ENCODE results near the gene SCAMP3.

Gene SCAMP3

GRCh38 chr1:155287987-155288543 is 25.9 kb upstream of the SCAMP3 start:
- TF ChIP-seq EZH2phosphoT487 (IDR thresholded peaks at IDR 0.05; ENCODE audit: borderline replicate concordance) (no peak), CTCF (conservative IDR thresholded peaks at IDR 0.05; ENCODE audit: low read length) (no peak)
- Histone ChIP-seq H3F3A (ENCODE audit: low read depth) (no peaks in the 10 kb centered on the region), H3K4me3 (ENCODE audit: low read length, poor library complexity, severe bottlenecking) (no peak overlapping the region), H3K4me1 (ENCODE audit: insufficient read depth, low read length, poor library complexity, severe bottlenecking) (no peaks in the 10 kb centered on the region), H4K20me1 (ENCODE audit: insufficient read depth, low read length, poor library complexity, severe bottlenecking) (no peaks in the 10 kb centered on the region), H3K36me3 (ENCODE audit: insufficient read depth, low read length) (no peaks in the 10 kb centered on the region), H2AFZ (ENCODE audit: low read length) (no peak overlapping the region), H3K79me2 (ENCODE audit: insufficient read depth, low read length) (no peaks in the 10 kb centered on the region), H3K9me2 (replicated peaks; ENCODE audit: low read depth, low read length) (no peaks in the 10 kb centered on the region), H3K9ac (ENCODE audit: low read depth, low read length, poor library complexity, severe bottlenecking) (no peak overlapping the region), H3K9me3 (ENCODE audit: insufficient read depth, low read depth, low read length) (no peaks in the 10 kb centered on the region), H3K27me3 (ENCODE audit: insufficient read depth, low read length, poor library complexity, severe bottlenecking) (no peaks in the 10 kb centered on the region), H3K4me2 (ENCODE audit: low read depth, low read length, poor library complexity, severe bottlenecking) (no peak overlapping the region)

- Histone ChIP-seq H3K4me3 (ENCODE audit: low read length, poor library complexity, severe bottlenecking) (no peak overlapping the region), H3K4me2 (ENCODE audit: low read depth, low read length, poor library complexity, severe bottlenecking) (no peak overlapping the region), H3K4me1 (ENCODE audit: insufficient read depth, low read length, poor library complexity, severe bottlenecking) (no peaks in the 10 kb centered on the region), H2AFZ (ENCODE audit: low read length) (no peak overlapping the region), H3K36me3 (ENCODE audit: insufficient read depth, low read length) (no peaks in the 10 kb centered on the region), H4K20me1 (ENCODE audit: insufficient read depth, low read length, poor library complexity, severe bottlenecking) (no peaks in the 10 kb centered on the region), H3F3A (ENCODE audit: low read depth) (no peaks in the 10 kb centered on the region), H3K9me2 (replicated peaks; ENCODE audit: low read depth, low read length) (no peaks in the 10 kb centered on the region), H3K9ac (ENCODE audit: low read depth, low read length, poor library complexity, severe bottlenecking) (no peak overlapping the region), H3K79me2 (ENCODE audit: insufficient read depth, low read length) (no peaks in the 10 kb centered on the region), H3K27me3 (ENCODE audit: insufficient read depth, low read length, poor library complexity, severe bottlenecking) (no peaks in the 10 kb centered on the region), H3K9me3 (ENCODE audit: insufficient read depth, low read depth, low read length) (no peaks in the 10 kb centered on the region)
- TF ChIP-seq EZH2phosphoT487 (IDR thresholded peaks at IDR 0.05; ENCODE audit: borderline replicate concordance) (no peak), CTCF (conservative IDR thresholded peaks at IDR 0.05; ENCODE audit: low read length) (no peak)
Measured at GRCh38 chr1:155286544-155286943, 24.4 kb upstream of the SCAMP3 start.

- no peaks in the 10 kb centered on the region for H3K4me1 ChIP-seq (ENCODE audit: insufficient read depth, low read length, poor library complexity, severe bottlenecking)
- H2AFZ ChIP-seq (ENCODE audit: low read length): no peak overlapping the region
- H3K4me3 ChIP-seq (ENCODE audit: low read length, poor library complexity, severe bottlenecking): no peak overlapping the region
- no peak overlapping the region for H3K9ac ChIP-seq (ENCODE audit: low read depth, low read length, poor library complexity, severe bottlenecking)
- H3K9me3 ChIP-seq (ENCODE audit: insufficient read depth, low read depth, low read length): no peaks in the 10 kb centered on the region
- H3K36me3 ChIP-seq (ENCODE audit: insufficient read depth, low read length): no peaks in the 10 kb centered on the region
- H3F3A ChIP-seq (ENCODE audit: low read depth): no peaks in the 10 kb centered on the region
- no peaks in the 10 kb centered on the region for H3K79me2 ChIP-seq (ENCODE audit: insufficient read depth, low read length)
- no peak overlapping the region for H3K4me2 ChIP-seq (ENCODE audit: low read depth, low read length, poor library complexity, severe bottlenecking)
- H3K27me3 ChIP-seq (ENCODE audit: insufficient read depth, low read length, poor library complexity, severe bottlenecking): no peaks in the 10 kb centered on the region
- no peaks in the 10 kb centered on the region for H3K9me2 ChIP-seq (replicated peaks; ENCODE audit: low read depth, low read length)
- no peak for TF ChIP-seq CTCF (conservative IDR thresholded peaks at IDR 0.05; ENCODE audit: low read length)
- TF ChIP-seq EZH2phosphoT487 (IDR thresholded peaks at IDR 0.05; ENCODE audit: borderline replicate concordance): no peak
- no peaks in the 10 kb centered on the region for H4K20me1 ChIP-seq (ENCODE audit: insufficient read depth, low read length, poor library complexity, severe bottlenecking)
Measured at GRCh38 chr1:155285631-155286044, 23.5 kb upstream of the SCAMP3 start.

Measured in Loucy (cell line).